GM12878 (cell line): Measurements from ENCODE around the gene ADGRA3. TPM values are rescaled to one million over a fixed set of nuclear protein-coding genes. Genes with fewer than 3 reads are reported as not detected.

Source experiments
- ATAC-seq: fragments of 200-7000 bp; cut with Tn5 transposase; 3 replicates; pipeline ENCODE4 v1.9.1; 2020; ENCODE audit warnings: mild to moderate bottlenecking, moderate library complexity
- BruUV-seq: library from RNA; stranded (reverse); fragments of 400-500 nt; replicated peaks from 2 replicates; lab custom pipeline; 2021; lab: Mats Ljungman, UMichigan
- CTCF ChIA-PET: fragments of 300-600 bp; sonication (Branson Sonifier 250); formaldehyde crosslinking; extraction: SDS; loops from one replicate; lab custom pipeline; 2021; ENCODE audit warnings: inconsistent platforms; lab: Yijun Ruan, JAX
- POLR2A ChIA-PET: fragments of 350-600 bp; formaldehyde crosslinking; extraction: SDS; loops from one replicate; lab custom pipeline; 2021; ENCODE audit warnings: inconsistent platforms; lab: Charles Lee
- RAD21 ChIA-PET: fragments of 300-600 bp; sonication (Branson Sonifier 250); formaldehyde crosslinking; loops from one replicate; lab custom pipeline; 2023; ENCODE audit warnings: antibody characterized with exemption; ENCODE audit not compliant: unreplicated experiment; lab: Charles Lee
- SMC1A ChIA-PET: fragments of 300-600 bp; sonication (Branson Sonifier 250); formaldehyde crosslinking; loops from one replicate; lab custom pipeline; 2023; ENCODE audit not compliant: unreplicated experiment, uncharacterized antibody; lab: Charles Lee
- DNase-seq: peaks from one replicate; pipeline ENCODE4 v3.0.0-alpha.2; 2011; ENCODE audit warnings: low read depth, low spot score
- FAIRE-seq: peaks from 3 replicates; lab custom pipeline; 2011; peaks lifted over from hg19 to GRCh38; lab: Jason Lieb, UNC
- H2AFZ ChIP-seq: 2 replicates; pipeline ENCODE4 v1.6.0; 2011; ENCODE audit warnings: low read depth, low read length, control low read depth; ENCODE audit not compliant: control insufficient read depth
- H3K27ac ChIP-seq: 2 replicates; pipeline ENCODE4 v1.5.1; 2011; ENCODE audit warnings: control low read depth; ENCODE audit not compliant: control insufficient read depth, insufficient read depth
- H3K27me3 ChIP-seq, 2 experiments: replicated peaks in 1 of 2; 2 replicates each; pipeline versions ENCODE4 v1.6.0 to v1.6.1; 2011; ENCODE audit warnings: low read length in 1 of 2; ENCODE audit not compliant: control insufficient read depth in 2 of 2, insufficient read depth in 2 of 2
- H3K36me3 ChIP-seq, 2 experiments: 2 replicates each; pipeline ENCODE4 v1.5.1; 2011; ENCODE audit warnings: low read length in 1 of 2; ENCODE audit not compliant: control insufficient read depth in 2 of 2, insufficient read depth in 2 of 2
- H3K4me1 ChIP-seq: 2 replicates; pipeline ENCODE4 v1.6.1; 2011; ENCODE audit warnings: mild to moderate bottlenecking, low read length, moderate library complexity, mixed read lengths; ENCODE audit not compliant: control insufficient read depth, insufficient read depth
- H3K4me2 ChIP-seq: 2 replicates; pipeline ENCODE4 v1.6.0; 2011; ENCODE audit warnings: control low read depth; ENCODE audit not compliant: control insufficient read depth, insufficient read depth
- H3K4me3 ChIP-seq: fragments of 200-600 bp; sonication (generic); 2 replicates; pipeline ENCODE4 v1.5.1; 2016
- H3K79me2 ChIP-seq: 2 replicates; pipeline ENCODE4 v1.6.0; 2011; ENCODE audit warnings: low read length; ENCODE audit not compliant: control insufficient read depth, insufficient read depth
- H3K9ac ChIP-seq: 2 replicates; pipeline ENCODE4 v1.8.0; 2011; ENCODE audit warnings: low read length, control low read depth, mixed read lengths; ENCODE audit not compliant: control insufficient read depth, insufficient read depth
- H3K9me3 ChIP-seq: replicated peaks from 3 replicates; pipeline ENCODE4 v1.5.1; 2011; ENCODE audit warnings: mild to moderate bottlenecking, low read length; ENCODE audit not compliant: control insufficient read depth, insufficient read depth
- H4K20me1 ChIP-seq: 2 replicates; pipeline ENCODE4 v1.6.0; 2011; ENCODE audit not compliant: control insufficient read depth, insufficient read depth
- FOXK2 ChIP-seq: fragments of 450-650 bp; IDR thresholded peaks from 2 replicates; pipeline ENCODE4 v1.6.1; 2017; ENCODE audit warnings: mild to moderate bottlenecking, moderate library complexity
- GABPA ChIP-seq: IDR thresholded peaks from 2 replicates; pipeline ENCODE4 v1.6.1; 2014; ENCODE audit warnings: antibody characterized with exemption, low read depth, mild to moderate bottlenecking, inconsistent platforms
- IKZF1 ChIP-seq: fragments of 450-650 bp; conservative IDR thresholded peaks from 2 replicates; pipeline ENCODE4 v1.6.1; 2017; ENCODE audit warnings: antibody characterized with exemption, mild to moderate bottlenecking
- NBN ChIP-seq: fragments of 450-650 bp; IDR thresholded peaks from 2 replicates; pipeline ENCODE4 v1.6.1; 2016
- POLR2AphosphoS2 ChIP-seq: IDR thresholded peaks from 2 replicates; pipeline ENCODE4 v1.6.1; 2011; ENCODE audit warnings: low read depth, mild to moderate bottlenecking, low read length, improper control_type of control experiment, moderate library complexity
- RFX5 ChIP-seq: IDR thresholded peaks from 2 replicates; pipeline ENCODE4 v1.6.1; 2011; ENCODE audit warnings: low read depth, low read length, improper control_type of control experiment
- TAF1 ChIP-seq: IDR thresholded peaks from 2 replicates; pipeline ENCODE4 v1.6.1; 2011; ENCODE audit warnings: mild to moderate bottlenecking, low read depth, low read length, borderline replicate concordance
- YY1 ChIP-seq: IDR thresholded peaks from 2 replicates; pipeline ENCODE4 v1.6.1; 2011; ENCODE audit warnings: low read depth, mild to moderate bottlenecking, low read length
- WGBS: methylation state at CpG from one replicate; pipeline ENCODE4 v1.1.6; 2016; ENCODE audit warnings: low lambda C conversion rate; ENCODE audit not compliant: insufficient replicate concordance, insufficient coverage; ENCODE audit errors: missing lambda C conversion rate; 5-methylcytosine and 5-hydroxymethylcytosine counted together
- in situ Hi-C: fragments of 300-500 bp; cut with MboI; formaldehyde crosslinking; loops from 9 replicates; pipeline ENCODE4 v1.14.3; 2018; ENCODE audit warnings: mixed read lengths
- intact Hi-C: fragments of 100-400 bp; cut with micrococcal nuclease; formaldehyde crosslinking; loops from one replicate; pipeline ENCODE4 v1.14.2; 2022; ENCODE audit not compliant: unreplicated experiment
- polyA plus RNA-seq, 11 experiments: library from polyadenylated mRNA; depleted of rRNA in 4 of 11; unstranded in 6 of 11; stranded (reverse) in 5 of 11; fragments of >200 nt; fragmentation: Nextera tagmentation in 4 of 11; fragmentation: Illumina TruSeq in 1 of 11; extraction: Ambion mirVana in 4 of 11; extraction: Trizol in 1 of 11; gene quantifications; 1 replicate in 1 of 11; 2 replicates in 10 of 11; pipeline versions ENCODE4 v1.2.1 to v1.2.3, GENCODE V29; 2011 to 2016; ENCODE audit warnings: inconsistent platforms in 2 of 11, missing spikeins in 2 of 11, low read depth in 1 of 11
- total RNA-seq, 4 experiments: library from RNA; depleted of rRNA in 3 of 4; stranded (reverse); fragments of >200 nt in 3 of 4; fragmentation: Illumina TruSeq in 1 of 4; extraction: Trizol in 1 of 4; gene quantifications; 2 replicates each; pipeline versions ENCODE4 v1.2.1 to v1.2.3, GENCODE V29; 2013 to 2021
- TF ChIP-seq, protein P1 (sequence below): fragments of 150-350 bp; IDR thresholded peaks from 2 replicates; pipeline ENCODE4 v1.6.1; 2016; ENCODE audit warnings: low read depth, low read length
- TF ChIP-seq, protein P2 (sequence below): fragments of 450-650 bp; conservative IDR thresholded peaks from 2 replicates; pipeline ENCODE4 v1.6.1; 2017; ENCODE audit warnings: mild to moderate bottlenecking, moderate library complexity
- TF ChIP-seq, protein P3 (sequence below): fragments of 150-350 bp; IDR thresholded peaks from 2 replicates; pipeline ENCODE4 v1.6.1; 2014; ENCODE audit warnings: mild to moderate bottlenecking, low read depth, low read length
- TF ChIP-seq, protein P4 (sequence below): fragments of 450-650 bp; IDR thresholded peaks from 2 replicates; pipeline ENCODE4 v1.6.1; 2014; ENCODE audit warnings: mild to moderate bottlenecking

Gene ADGRA3
- total and polyA plus RNA-seq, 10 of the 15 experiments (the other 5 are each of a cell fraction or from before 2014, with no cell fraction given) = 0.24 to 66.2 (median 2.5) TPM

- TF ChIP-seq RFX5 (no peak), YY1 (no peak), FOXK2 (no peak), GABPA (no peak), IKZF1 (peak; percentile 51), NBN (no peak)
- TF ChIP-seq, protein P1, sequence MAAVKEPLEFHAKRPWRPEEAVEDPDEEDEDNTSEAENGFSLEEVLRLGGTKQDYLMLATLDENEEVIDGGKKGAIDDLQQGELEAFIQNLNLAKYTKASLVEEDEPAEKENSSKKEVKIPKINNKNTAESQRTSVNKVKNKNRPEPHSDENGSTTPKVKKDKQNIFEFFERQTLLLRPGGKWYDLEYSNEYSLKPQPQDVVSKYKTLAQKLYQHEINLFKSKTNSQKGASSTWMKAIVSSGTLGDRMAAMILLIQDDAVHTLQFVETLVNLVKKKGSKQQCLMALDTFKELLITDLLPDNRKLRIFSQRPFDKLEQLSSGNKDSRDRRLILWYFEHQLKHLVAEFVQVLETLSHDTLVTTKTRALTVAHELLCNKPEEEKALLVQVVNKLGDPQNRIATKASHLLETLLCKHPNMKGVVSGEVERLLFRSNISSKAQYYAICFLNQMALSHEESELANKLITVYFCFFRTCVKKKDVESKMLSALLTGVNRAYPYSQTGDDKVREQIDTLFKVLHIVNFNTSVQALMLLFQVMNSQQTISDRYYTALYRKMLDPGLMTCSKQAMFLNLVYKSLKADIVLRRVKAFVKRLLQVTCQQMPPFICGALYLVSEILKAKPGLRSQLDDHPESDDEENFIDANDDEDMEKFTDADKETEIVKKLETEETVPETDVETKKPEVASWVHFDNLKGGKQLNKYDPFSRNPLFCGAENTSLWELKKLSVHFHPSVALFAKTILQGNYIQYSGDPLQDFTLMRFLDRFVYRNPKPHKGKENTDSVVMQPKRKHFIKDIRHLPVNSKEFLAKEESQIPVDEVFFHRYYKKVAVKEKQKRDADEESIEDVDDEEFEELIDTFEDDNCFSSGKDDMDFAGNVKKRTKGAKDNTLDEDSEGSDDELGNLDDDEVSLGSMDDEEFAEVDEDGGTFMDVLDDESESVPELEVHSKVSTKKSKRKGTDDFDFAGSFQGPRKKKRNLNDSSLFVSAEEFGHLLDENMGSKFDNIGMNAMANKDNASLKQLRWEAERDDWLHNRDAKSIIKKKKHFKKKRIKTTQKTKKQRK = no peak
- TF ChIP-seq, protein P2, sequence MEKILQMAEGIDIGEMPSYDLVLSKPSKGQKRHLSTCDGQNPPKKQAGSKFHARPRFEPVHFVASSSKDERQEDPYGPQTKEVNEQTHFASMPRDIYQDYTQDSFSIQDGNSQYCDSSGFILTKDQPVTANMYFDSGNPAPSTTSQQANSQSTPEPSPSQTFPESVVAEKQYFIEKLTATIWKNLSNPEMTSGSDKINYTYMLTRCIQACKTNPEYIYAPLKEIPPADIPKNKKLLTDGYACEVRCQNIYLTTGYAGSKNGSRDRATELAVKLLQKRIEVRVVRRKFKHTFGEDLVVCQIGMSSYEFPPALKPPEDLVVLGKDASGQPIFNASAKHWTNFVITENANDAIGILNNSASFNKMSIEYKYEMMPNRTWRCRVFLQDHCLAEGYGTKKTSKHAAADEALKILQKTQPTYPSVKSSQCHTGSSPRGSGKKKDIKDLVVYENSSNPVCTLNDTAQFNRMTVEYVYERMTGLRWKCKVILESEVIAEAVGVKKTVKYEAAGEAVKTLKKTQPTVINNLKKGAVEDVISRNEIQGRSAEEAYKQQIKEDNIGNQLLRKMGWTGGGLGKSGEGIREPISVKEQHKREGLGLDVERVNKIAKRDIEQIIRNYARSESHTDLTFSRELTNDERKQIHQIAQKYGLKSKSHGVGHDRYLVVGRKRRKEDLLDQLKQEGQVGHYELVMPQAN = no peak
Observed at GRCh38 chr4:22427675-22428074, 88.2 kb downstream of the ADGRA3 start (continued).

GRCh38 chr4:22420291-22420690 is 95.6 kb downstream of the ADGRA3 start:
- Histone ChIP-seq H3K79me2 (no peaks in the 10 kb centered on the region), H3K4me1 (no peaks in the 10 kb centered on the region), H3K4me2 (no peak overlapping the region), H3K9ac (no peak overlapping the region), H3K27me3 (no peaks in the 10 kb centered on the region), H3K4me3 (no peak overlapping the region), H4K20me1 (no peaks in the 10 kb centered on the region), H3K27ac (no peak overlapping the region), H3K9me3 (no peaks in the 10 kb centered on the region), H3K36me3 (no peaks in the 10 kb centered on the region), H2AFZ (no peak overlapping the region)
- ATAC-seq (no peak), DNase-seq (no peak), FAIRE-seq (no peak)
- intact Hi-C loops (no loop called here), in situ Hi-C loops (no loop called here)
- ChIA-PET SMC1A (interaction anchor here (1.0 to 1.6 kb wide), 3 partner anchors 10 to 187 kb away, joined by 3 to 6 read pairs (median 4); no protein-coding TSS in a partner anchor), RAD21 (no interaction called here), CTCF (interaction anchor here (2.2 kb wide), 1 partner anchor 9 kb away, joined by 11 read pairs; no protein-coding TSS in a partner anchor), POLR2A (interaction anchor here (1.2 kb wide), 1 partner anchor 12 kb away, joined by 3 read pairs; no protein-coding TSS in a partner anchor)
- BruUV-seq = no TSS peak
- WGBS = 96% methylated on average over 1 of the region's 1 CpG
- TF ChIP-seq, protein P3, sequence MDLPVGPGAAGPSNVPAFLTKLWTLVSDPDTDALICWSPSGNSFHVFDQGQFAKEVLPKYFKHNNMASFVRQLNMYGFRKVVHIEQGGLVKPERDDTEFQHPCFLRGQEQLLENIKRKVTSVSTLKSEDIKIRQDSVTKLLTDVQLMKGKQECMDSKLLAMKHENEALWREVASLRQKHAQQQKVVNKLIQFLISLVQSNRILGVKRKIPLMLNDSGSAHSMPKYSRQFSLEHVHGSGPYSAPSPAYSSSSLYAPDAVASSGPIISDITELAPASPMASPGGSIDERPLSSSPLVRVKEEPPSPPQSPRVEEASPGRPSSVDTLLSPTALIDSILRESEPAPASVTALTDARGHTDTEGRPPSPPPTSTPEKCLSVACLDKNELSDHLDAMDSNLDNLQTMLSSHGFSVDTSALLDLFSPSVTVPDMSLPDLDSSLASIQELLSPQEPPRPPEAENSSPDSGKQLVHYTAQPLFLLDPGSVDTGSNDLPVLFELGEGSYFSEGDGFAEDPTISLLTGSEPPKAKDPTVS = no peak
- TF ChIP-seq, protein P4, sequence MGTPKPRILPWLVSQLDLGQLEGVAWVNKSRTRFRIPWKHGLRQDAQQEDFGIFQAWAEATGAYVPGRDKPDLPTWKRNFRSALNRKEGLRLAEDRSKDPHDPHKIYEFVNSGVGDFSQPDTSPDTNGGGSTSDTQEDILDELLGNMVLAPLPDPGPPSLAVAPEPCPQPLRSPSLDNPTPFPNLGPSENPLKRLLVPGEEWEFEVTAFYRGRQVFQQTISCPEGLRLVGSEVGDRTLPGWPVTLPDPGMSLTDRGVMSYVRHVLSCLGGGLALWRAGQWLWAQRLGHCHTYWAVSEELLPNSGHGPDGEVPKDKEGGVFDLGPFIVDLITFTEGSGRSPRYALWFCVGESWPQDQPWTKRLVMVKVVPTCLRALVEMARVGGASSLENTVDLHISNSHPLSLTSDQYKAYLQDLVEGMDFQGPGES = no peak
- TF ChIP-seq POLR2AphosphoS2 (no peak), TAF1 (no peak)
